Fibroblast of peridontal ligament (primary cell): ENCODE results near the gene LMAN1L.

Source experiments
- DNase-seq: peaks from one replicate; pipeline ENCODE4 v3.0.0-alpha.2; 2010; ENCODE audit errors: extremely low read depth

Gene LMAN1L

GRCh38 chr15:74837482-74838136, 25.0 kb downstream of the LMAN1L start:
- DNase-seq = no peak

GRCh38 chr15:74838137-74838516, 25.5 kb downstream of the LMAN1L start:
- no peak for DNase-seq

GRCh38 chr15:74838746-74839525, 26.3 kb downstream of the LMAN1L start:
- no peak for DNase-seq

- DNase-seq = no peak
Measured at GRCh38 chr15:74839526-74840395, 27.1 kb downstream of the LMAN1L start.

GRCh38 chr15:74840851-74841775, 28.5 kb downstream of the LMAN1L start:
- DNase-seq = no peak

- no peak for DNase-seq
Measured at GRCh38 chr15:74841891-74842373, 29.3 kb downstream of the LMAN1L start.

GRCh38 chr15:74842581-74843444, 30.2 kb downstream of the LMAN1L start, which contains the start of gene ULK3:
TSS of gene ULK3 (minus strand) at chr15:74843156. CDS start at chr15:74843105, 51 bp downstream.
- DNase-seq = peak; percentile 77

- DNase-seq = no peak
Measured at GRCh38 chr15:74843445-74843828, 30.8 kb downstream of the LMAN1L start.

- DNase-seq = no peak
Measured at GRCh38 chr15:74843891-74844299, 31.3 kb downstream of the LMAN1L start.

- DNase-seq = no peak
Measured at GRCh38 chr15:74844319-74845207, 31.9 kb downstream of the LMAN1L start.

- DNase-seq = no peak
Measured at GRCh38 chr15:74845208-74845568, 32.6 kb downstream of the LMAN1L start.

GRCh38 chr15:74845581-74845980, 32.9 kb downstream of the LMAN1L start:
- DNase-seq = no peak

- no peak for DNase-seq
Measured at GRCh38 chr15:74847432-74847831, 34.8 kb downstream of the LMAN1L start.

GRCh38 chr15:74850393-74850792, 37.8 kb downstream of the LMAN1L start:
- no peak for DNase-seq

- DNase-seq = no peak
Measured at GRCh38 chr15:74851960-74852359, 39.3 kb downstream of the LMAN1L start.

GRCh38 chr15:74854453-74855022, 41.9 kb downstream of the LMAN1L start:
- no peak for DNase-seq

- no peak for DNase-seq
Measured at GRCh38 chr15:74855857-74856256, 43.2 kb downstream of the LMAN1L start.

- DNase-seq = no peak
Measured at GRCh38 chr15:74856537-74856936, 43.9 kb downstream of the LMAN1L start.
